Keratinocyte (primary cell): ENCODE data around the gene PLCH2. TPM values are rescaled to one million over a fixed set of nuclear protein-coding genes. Genes with fewer than 3 reads are reported as not detected.

Experiments
- DNase-seq: peaks from one replicate; pipeline ENCODE4 v3.0.0-alpha.2; 2011; ENCODE audit warnings: low read depth, missing footprints, low spot score
- FAIRE-seq: peaks from 2 replicates; lab custom pipeline; 2011; peaks lifted over from hg19 to GRCh38; lab: Jason Lieb, UNC
- H2AFZ ChIP-seq: 2 replicates; pipeline ENCODE4 v1.6.0; 2012; ENCODE audit warnings: low read length, control low read depth, inconsistent platforms; ENCODE audit not compliant: control insufficient read depth
- H3K27ac ChIP-seq: 2 replicates; pipeline ENCODE4 v1.5.1; 2011; ENCODE audit warnings: low read length; ENCODE audit not compliant: control insufficient read depth, insufficient read depth
- H3K27me3 ChIP-seq: 3 replicates; pipeline ENCODE4 v1.6.0; 2011; ENCODE audit warnings: low read length; ENCODE audit not compliant: control insufficient read depth, insufficient read depth; ENCODE audit errors: extremely low read depth
- H3K36me3 ChIP-seq, 2 experiments: 2 replicates in 1 of 2; 3 replicates in 1 of 2; pipeline ENCODE4 v1.5.1; 2011; ENCODE audit warnings: low read length in 2 of 2, mild to moderate bottlenecking in 1 of 2; ENCODE audit not compliant: control insufficient read depth in 2 of 2, insufficient read depth in 2 of 2; ENCODE audit errors: extremely low read depth in 1 of 2
- H3K4me1 ChIP-seq: 3 replicates; pipeline ENCODE4 v1.5.1; 2011; ENCODE audit warnings: low read length; ENCODE audit not compliant: control insufficient read depth, insufficient read depth; ENCODE audit errors: extremely low read depth
- H3K4me2 ChIP-seq: 3 replicates; pipeline ENCODE4 v1.6.0; 2011; ENCODE audit warnings: low read depth, low read length; ENCODE audit not compliant: control insufficient read depth, insufficient read depth; ENCODE audit errors: extremely low read depth
- H3K4me3 ChIP-seq, 3 experiments: fragments of 200-600 bp in 1 of 3; sonication (generic) in 1 of 3; 2 replicates in 2 of 3; 3 replicates in 1 of 3; pipeline ENCODE4 v1.5.1; 2011 to 2016; ENCODE audit warnings: low read length in 3 of 3, mild to moderate bottlenecking in 3 of 3, control low read depth in 2 of 3, inconsistent platforms in 1 of 3, low read depth in 1 of 3, mixed read lengths in 1 of 3, mixed run types in 1 of 3, moderate library complexity in 1 of 3; ENCODE audit not compliant: control insufficient read depth in 2 of 3, insufficient read depth in 2 of 3; ENCODE audit errors: extremely low read depth in 1 of 3
- H3K79me2 ChIP-seq: 2 replicates; pipeline ENCODE4 v1.6.0; 2012; ENCODE audit warnings: low read length; ENCODE audit not compliant: control insufficient read depth, insufficient read depth
- H3K9ac ChIP-seq: 3 replicates; pipeline ENCODE4 v1.6.0; 2011; ENCODE audit warnings: low read length; ENCODE audit not compliant: control insufficient read depth, insufficient read depth; ENCODE audit errors: extremely low read depth
- H3K9me1 ChIP-seq: 3 replicates; pipeline ENCODE4 v1.6.0; 2011; ENCODE audit warnings: low read length; ENCODE audit not compliant: control insufficient read depth, insufficient read depth; ENCODE audit errors: extremely low read depth
- H3K9me3 ChIP-seq: 2 replicates; pipeline ENCODE4 v1.5.1; 2012; ENCODE audit warnings: low read depth, low read length; ENCODE audit not compliant: control insufficient read depth
- H4K20me1 ChIP-seq: 3 replicates; pipeline ENCODE4 v1.6.0; 2011; ENCODE audit warnings: low read length; ENCODE audit not compliant: control insufficient read depth, insufficient read depth; ENCODE audit errors: extremely low read depth
- CTCF ChIP-seq, 3 experiments: IDR thresholded peaks in 1 of 3; conservative IDR thresholded peaks in 1 of 3; optimal IDR thresholded peaks in 1 of 3; 2 replicates in 2 of 3; 3 replicates in 1 of 3; pipeline versions ENCODE3 to v1.5.1; 2011; ENCODE audit warnings: low read length in 3 of 3, mild to moderate bottlenecking in 3 of 3, moderate library complexity in 2 of 3, control low read depth in 1 of 3, inconsistent platforms in 1 of 3; ENCODE audit not compliant: insufficient read depth in 2 of 3; ENCODE audit errors: extremely low read depth in 1 of 3
- EZH2 ChIP-seq: IDR thresholded peaks from one replicate; pipeline ENCODE4 v1.6.1; 2012; ENCODE audit warnings: inconsistent platforms, mild to moderate bottlenecking, low read length, moderate library complexity
- dilution Hi-C: fragments of 300-500 bp; cut with MboI; formaldehyde crosslinking; loops from one replicate; pipeline ENCODE4 v1.7.0; 2020; ENCODE audit warnings: low sequenced_read_pairs; ENCODE audit not compliant: extremely low pct_ligation_motif_present
- polyA plus RNA-seq, 5 experiments: library from polyadenylated mRNA; depleted of rRNA in 3 of 5; stranded (reverse) in 3 of 5; stranded (forward) in 1 of 5; unstranded in 1 of 5; fragments of >200 nt; gene quantifications; 1 replicate in 1 of 5; 2 replicates in 3 of 5; 3 replicates in 1 of 5; pipeline versions ENCODE4 v1.2.1 to v1.2.3, GENCODE V29; 2011 to 2012; ENCODE audit warnings: missing spikeins in 2 of 5, low read depth in 1 of 5, low replicate concordance in 1 of 5

PLCH2 gene
- polyA plus RNA-seq, 1 donor (not counting 4 experiments of a cell fraction or from before 2014, with no cell fraction given), result 57.4 TPM

DNA sequence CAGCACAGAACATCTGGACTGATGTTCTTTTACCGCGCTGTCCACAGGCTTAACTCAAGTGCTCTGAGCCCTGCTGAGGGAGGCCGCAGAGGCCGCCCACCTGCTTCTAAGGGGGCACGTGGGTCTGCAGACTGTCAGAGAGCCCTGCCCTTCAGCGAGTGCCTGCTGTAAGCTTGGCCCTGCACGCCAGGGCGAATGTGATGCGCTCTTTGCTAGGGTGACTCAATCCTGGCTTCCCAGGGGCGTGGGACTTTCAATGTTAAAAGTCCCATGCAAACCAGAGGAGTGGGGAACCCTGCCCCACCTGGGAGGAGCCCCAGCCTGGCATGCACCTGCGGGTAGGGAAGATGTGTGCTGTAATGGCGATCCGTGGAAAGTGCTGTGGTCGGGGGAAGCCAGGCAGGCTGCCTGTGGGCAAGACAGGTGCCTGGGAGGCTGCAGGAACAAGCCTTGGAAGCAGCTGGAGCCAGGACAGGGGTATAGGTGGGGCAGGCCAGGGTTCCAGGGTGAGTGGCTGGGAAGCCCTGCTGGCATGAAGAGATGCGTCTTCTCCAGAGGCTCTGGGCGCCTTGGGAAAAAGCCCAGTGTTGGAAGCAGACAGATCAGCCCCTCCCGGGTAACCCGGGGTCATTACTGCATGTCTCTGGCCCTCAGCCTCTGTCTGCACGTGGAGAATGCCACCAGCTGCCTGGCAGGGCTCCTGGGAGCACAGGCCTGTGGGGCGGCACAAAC, 50.9 kb downstream of the PLCH2 start:
- dilution Hi-C loops, result no loop called here
- H3K9me1 ChIP-seq, result no peaks in the 10 kb centered on the region
- H3K9me3 ChIP-seq, result no peaks in the 10 kb centered on the region
- peak overlapping the region; percentile 42 for H3K27ac ChIP-seq
- no peaks in the 10 kb centered on the region for H3K27me3 ChIP-seq
- H4K20me1 ChIP-seq, result peaks cover 3% of the 10 kb centered on the region
- DNase-seq (no peak), FAIRE-seq (no peak)
- H2AFZ ChIP-seq, result no peak overlapping the region
- peak overlapping the region in 1 of 3 experiments; percentile 12 for H3K4me3 ChIP-seq
- TF ChIP-seq CTCF (optimal IDR thresholded peaks at IDR 0.05 in 1 of 3, IDR thresholded peaks at IDR 0.05 in 1 of 3, conservative IDR thresholded peaks at IDR 0.05 in 1 of 3; ENCODE audit: extremely low read depth in 1 of 3, insufficient read depth in 2 of 3, low read length in 3 of 3), result no peak
- no peak for TF ChIP-seq EZH2
- peaks cover 0 to 3% of the 10 kb centered on the region in 2 experiments for H3K36me3 ChIP-seq
- peak overlapping the region; percentile 62 for H3K4me2 ChIP-seq
- peaks cover 44% of the 10 kb centered on the region for H3K4me1 ChIP-seq
- H3K79me2 ChIP-seq, result peaks cover 39% of the 10 kb centered on the region
- peak overlapping the region; percentile 58 for H3K9ac ChIP-seq

GRCh38 chr1:2527556-2527860, 51.4 kb downstream of the PLCH2 start:
- DNase-seq, result no peak
- H3K4me2 ChIP-seq, result no peak overlapping the region
- no peaks in the 10 kb centered on the region for H3K27me3 ChIP-seq
- H2AFZ ChIP-seq, result no peak overlapping the region
- H4K20me1 ChIP-seq, result peaks cover 3% of the 10 kb centered on the region
- H3K79me2 ChIP-seq, result peaks cover 34% of the 10 kb centered on the region
- H3K27ac ChIP-seq, result no peak overlapping the region
- dilution Hi-C loops, result no loop called here
- no peak overlapping the region for H3K4me3 ChIP-seq
- FAIRE-seq, result no peak
- H3K9me1 ChIP-seq, result no peaks in the 10 kb centered on the region
- TF ChIP-seq CTCF (optimal IDR thresholded peaks at IDR 0.05 in 1 of 3, IDR thresholded peaks at IDR 0.05 in 1 of 3, conservative IDR thresholded peaks at IDR 0.05 in 1 of 3; ENCODE audit: extremely low read depth in 1 of 3, insufficient read depth in 2 of 3, low read length in 3 of 3), result no peak
- no peak for TF ChIP-seq EZH2
- H3K9me3 ChIP-seq, result no peaks in the 10 kb centered on the region
- peaks cover 49% of the 10 kb centered on the region for H3K4me1 ChIP-seq
- no peaks in the 10 kb centered on the region for H3K36me3 ChIP-seq
- H3K9ac ChIP-seq, result no peak overlapping the region
